H7 (cell line): ENCODE data around the gene ATP11A. TPM values are rescaled to one million over a fixed set of nuclear protein-coding genes. Genes with fewer than 3 reads are reported as not detected.

Experiments used
- DNase-seq: peaks from one replicate; pipeline ENCODE4 v3.0.0; 2012
- H3K27me3 ChIP-seq: 2 replicates; pipeline ENCODE4 v1.6.0; 2011; ENCODE audit warnings: mild to moderate bottlenecking, low read length; ENCODE audit not compliant: control insufficient read depth, insufficient read depth
- H3K36me3 ChIP-seq: replicated peaks from 2 replicates; pipeline ENCODE4 v1.5.1; 2011; ENCODE audit warnings: low read length; ENCODE audit not compliant: control insufficient read depth, insufficient read depth
- H3K4me3 ChIP-seq: 2 replicates; pipeline ENCODE4 v1.5.1; 2011; ENCODE audit warnings: low read depth, mild to moderate bottlenecking, control low read depth, low read length, moderate library complexity; ENCODE audit not compliant: insufficient read depth
- total RNA-seq: library from RNA; depleted of rRNA; stranded (reverse); fragments of >200 nt; shearing (Covaris generic); gene quantifications from 2 replicates; pipeline ENCODE4 v1.2.3, GENCODE V29; 2014

Gene ATP11A
- total RNA-seq, 1 experiment from 2014 or later, result 9.9 TPM

DNA sequence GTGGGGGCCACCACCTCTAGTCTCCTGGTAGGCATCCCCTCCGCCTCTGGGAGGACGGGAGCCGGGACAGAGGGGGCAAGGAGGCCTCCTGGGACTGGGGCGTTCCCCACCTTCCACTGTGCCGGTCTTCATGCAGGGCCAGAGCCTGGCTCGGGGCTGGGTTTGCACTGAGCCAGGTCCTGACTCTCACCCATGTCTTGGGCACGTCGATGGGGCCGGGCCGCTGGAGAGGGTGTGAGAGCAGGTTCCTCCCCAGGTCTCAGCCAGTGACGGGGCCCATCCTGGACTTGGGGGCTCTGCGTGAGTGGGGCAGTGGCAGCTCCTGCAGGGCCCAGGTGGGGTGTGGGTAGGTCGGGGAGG is 26.6 kb downstream of the ATP11A start:
- peak; percentile 51 for DNase-seq
- no peaks in the 10 kb centered on the region for H3K36me3 ChIP-seq
- no peak overlapping the region for H3K4me3 ChIP-seq
- no peaks in the 10 kb centered on the region for H3K27me3 ChIP-seq

DNA sequence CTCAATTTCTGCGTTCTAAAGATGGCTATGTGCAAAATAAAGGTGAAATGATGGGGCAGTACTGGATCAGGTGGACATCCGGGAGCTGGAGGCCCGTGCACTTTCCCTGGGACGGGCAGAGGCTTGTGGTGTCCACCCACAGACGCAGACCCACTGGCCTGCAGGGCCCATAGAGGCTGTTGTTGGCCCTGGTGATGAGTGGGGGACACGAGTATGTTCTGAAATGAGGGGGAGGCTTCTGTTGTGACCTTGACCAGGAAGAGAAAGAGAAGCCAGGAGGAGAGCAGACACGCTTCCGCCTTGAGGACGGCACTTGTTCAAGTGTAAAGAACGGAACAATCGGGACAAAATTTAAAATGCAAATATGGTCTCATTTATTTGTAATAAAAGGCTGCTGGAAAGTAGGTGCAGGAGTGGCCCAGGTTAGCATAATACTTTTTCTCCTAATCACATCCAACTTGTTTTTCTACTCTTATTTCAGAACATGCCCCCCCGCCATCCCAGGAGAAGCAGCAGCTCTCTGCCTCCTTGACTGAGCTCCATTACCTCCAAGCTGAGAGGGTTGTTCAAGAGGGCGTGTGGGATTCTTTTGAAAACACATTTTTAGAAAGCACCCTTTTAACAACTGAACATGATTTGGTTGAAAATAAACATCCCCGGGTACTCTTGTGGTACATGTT is 27.1 kb downstream of the ATP11A start:
- Histone ChIP-seq H3K4me3 (no peak overlapping the region), H3K27me3 (no peaks in the 10 kb centered on the region), H3K36me3 (no peaks in the 10 kb centered on the region)
- no peak for DNase-seq

DNA sequence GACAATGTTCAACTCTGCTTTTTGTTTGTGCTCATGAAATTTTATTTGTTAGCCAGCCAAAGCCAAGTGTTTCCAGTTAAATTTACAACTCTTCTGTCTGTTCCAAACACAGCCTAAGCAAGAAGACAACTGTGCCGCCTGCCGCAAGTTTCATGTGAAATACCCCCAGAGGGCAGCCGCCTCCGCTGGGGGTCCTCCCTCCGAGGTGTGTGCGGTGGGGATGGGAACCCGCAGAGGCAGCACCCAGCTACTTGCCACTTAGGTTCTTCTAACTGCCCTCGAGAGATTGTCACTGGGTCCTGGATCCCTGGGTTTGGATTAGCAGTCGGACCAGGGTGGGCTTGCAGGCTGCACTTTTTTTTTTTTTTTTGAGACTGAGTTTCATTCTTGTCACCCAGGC is 28.5 kb downstream of the ATP11A start:
- Histone ChIP-seq H3K27me3 (no peaks in the 10 kb centered on the region), H3K36me3 (no peaks in the 10 kb centered on the region), H3K4me3 (no peak overlapping the region)
- peak; percentile 50 for DNase-seq

DNA sequence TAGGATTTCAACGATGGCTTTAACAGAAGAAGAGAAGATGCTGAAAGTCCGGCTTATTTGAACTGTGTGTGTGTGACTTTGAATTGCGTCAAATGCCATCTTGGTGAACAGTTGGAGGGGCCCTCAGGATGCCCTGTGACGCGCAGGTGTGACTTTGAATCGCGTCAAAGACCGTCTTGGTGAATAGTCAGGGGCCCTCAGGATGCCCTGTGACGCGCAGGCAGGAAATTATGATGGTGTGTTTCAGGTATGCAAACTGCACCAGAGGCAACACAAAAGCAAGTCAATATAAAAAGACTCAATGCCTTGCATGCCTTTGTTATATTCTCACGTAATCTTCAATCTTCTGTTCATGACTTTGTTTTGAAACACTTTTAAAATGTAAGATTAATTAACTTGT is 29.2 kb downstream of the ATP11A start:
- Histone ChIP-seq H3K36me3 (no peaks in the 10 kb centered on the region), H3K4me3 (no peak overlapping the region), H3K27me3 (no peaks in the 10 kb centered on the region)

DNA sequence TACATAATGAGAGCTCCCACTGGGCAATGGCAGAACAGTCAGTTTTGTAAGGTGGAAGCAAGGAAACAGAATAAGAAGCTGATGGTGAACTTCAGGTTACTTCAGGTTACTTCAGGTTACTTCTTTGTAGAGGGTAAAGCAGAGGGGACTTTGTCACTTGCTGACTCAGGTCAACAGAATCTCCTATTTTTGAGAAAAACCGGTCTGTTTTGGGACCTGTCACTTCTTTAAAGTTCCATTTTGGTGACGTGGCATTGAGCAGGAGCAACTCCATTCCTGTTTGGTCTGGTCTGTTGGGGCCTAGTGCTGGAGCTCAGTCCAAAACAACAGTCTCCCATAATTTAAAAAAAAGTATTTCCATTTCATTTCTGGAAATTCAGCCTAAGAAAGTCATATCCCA is 29.7 kb downstream of the ATP11A start:
- no peak for DNase-seq
- H3K36me3 ChIP-seq, result no peaks in the 10 kb centered on the region
- no peaks in the 10 kb centered on the region for H3K27me3 ChIP-seq
- no peak overlapping the region for H3K4me3 ChIP-seq

More for the DNA sequence above, 29.2 kb downstream of the ATP11A start:
- no peak for DNase-seq

DNA sequence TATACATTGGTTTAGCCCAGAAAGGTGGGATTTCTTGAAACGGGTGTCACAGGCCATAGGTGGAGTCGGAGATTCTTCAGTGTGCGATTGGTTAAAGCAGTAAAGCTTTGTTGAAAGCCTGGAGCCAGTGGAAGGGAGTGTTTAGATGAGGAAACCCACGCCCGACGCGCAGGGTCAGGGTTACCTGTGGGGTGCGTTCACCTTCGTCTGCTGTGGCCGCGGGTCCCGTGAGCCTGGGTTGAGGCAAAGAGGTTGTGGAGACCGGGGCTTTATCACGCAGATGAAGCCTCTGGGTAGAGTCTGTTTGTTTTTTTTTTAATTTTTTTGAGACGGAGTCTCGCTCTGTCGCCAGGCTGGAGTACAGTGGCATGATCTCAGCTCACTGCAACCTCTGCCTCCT is 30.4 kb downstream of the ATP11A start:
- H3K36me3 ChIP-seq, result no peaks in the 10 kb centered on the region; the same call in 1 of the 2 replicates
- no peaks in the 10 kb centered on the region for H3K27me3 ChIP-seq
- DNase-seq, result peak; percentile 33
- H3K4me3 ChIP-seq, result no peak overlapping the region

DNA sequence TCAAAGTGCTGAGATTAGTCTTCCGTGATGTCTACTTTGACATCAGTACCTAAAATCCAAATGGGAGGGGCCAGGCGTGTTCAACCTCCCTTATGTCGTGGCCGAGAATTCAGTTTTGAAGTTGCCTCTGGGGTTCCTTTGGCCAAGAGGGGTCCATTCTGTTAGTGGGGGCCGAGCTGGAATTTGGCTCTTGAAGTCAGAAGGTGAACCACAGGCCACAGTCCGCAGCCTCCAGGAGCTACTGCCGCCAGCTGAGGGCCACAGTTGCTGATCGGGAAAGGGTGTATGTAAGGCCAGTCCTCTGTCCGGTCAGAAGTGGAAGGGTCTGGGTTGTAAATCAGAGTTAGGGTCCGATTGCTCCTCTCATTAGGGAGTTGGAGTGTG is 31.0 kb downstream of the ATP11A start:
- Histone ChIP-seq H3K4me3 (no peak overlapping the region), H3K36me3 (no peaks in the 10 kb centered on the region; the same call in 1 of the 2 replicates), H3K27me3 (no peaks in the 10 kb centered on the region)
- DNase-seq, result no peak

DNA sequence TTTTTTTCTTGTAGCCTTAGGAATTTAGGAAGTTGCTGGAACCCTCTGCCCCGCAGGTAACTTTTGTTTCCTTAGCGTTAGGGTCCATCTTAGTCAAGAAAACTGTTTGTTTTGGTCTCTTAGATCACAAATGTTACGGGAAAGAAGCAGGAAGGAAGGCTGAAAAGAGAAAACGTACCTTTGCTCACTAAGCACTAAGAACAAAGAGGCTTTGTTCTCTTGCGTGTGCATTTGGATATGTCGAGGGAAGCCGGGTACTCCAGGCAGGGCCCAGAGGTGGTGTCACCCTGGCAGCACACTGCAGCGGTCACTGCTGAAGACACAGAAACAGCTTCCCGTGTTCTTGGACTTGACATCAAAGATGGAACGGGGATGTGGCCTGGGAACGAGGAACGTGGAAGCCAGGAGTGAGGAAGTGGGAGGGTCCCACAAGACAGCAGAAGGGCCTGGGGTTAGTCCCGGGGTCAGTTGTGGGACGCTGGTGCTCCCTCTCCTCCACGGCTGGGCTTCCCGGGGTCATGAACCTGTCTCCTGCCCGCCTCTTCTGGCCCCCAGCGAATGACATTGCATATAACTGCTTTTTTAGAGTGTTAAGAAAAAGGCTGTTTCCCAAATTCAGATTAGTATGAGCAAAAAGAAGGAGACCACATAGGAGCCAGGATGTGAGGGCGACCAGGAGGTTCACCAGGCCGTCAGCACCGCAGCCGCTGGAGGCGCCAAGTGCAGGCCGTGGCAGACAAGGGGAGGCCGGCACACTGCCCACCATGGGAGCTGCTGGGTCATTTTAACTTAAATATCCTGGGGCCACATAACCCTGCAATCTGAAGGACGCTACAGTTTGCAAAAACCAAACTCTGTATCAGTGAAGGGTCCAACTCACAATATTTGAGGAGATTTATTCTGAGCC is 31.6 kb downstream of the ATP11A start:
- H3K36me3 ChIP-seq, result no peaks in the 10 kb centered on the region; the same call in 1 of the 2 replicates

DNA sequence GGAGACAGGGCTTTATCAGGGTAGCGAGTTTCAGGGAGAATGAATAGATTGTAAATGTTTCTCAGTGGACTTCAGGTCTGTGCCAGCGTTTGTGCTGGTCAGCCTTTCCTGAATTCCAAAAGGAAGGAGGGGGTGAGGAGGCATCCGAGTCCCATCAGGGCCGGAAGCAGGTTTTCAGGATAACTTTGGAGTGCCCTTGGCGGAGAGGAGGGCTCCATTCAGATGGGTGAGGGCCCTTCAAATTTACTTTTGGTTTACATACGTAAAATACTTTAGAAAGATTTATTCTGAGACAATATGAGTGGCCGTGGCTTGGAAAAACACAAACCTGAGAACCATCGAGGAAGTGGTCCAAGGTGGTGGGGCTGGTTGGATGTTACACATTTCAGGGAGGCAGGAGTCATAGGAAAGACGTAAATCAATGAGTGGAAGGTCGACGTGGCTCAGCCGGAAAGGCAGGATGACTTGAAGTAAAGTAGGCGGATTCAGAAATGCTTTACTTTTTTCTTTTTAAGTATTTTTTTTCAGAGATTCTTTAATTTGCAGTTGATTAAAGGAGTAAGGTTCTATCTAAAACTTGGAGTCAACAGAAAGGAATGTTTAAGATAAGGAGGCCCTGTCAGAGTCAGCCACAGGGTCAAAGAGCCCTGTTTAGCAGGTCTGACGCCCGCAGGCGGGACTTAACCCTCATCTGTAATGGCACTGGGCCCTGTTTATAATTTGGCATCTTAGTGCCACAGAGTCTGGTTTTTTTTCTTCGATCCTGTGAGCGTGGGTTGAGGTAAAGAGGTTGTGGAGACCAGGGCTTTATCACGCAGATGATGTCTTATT is 32.8 kb downstream of the ATP11A start:
- peak; percentile 74 for DNase-seq
- H3K36me3 ChIP-seq, result no peaks in the 10 kb centered on the region; the same call in 1 of the 2 replicates
- no peaks in the 10 kb centered on the region for H3K27me3 ChIP-seq
- H3K4me3 ChIP-seq, result no peak overlapping the region

More for the DNA sequence above, 31.6 kb downstream of the ATP11A start:
- Histone ChIP-seq H3K27me3 (no peaks in the 10 kb centered on the region), H3K4me3 (no peak overlapping the region)
- DNase-seq, result peak; percentile 55

DNA sequence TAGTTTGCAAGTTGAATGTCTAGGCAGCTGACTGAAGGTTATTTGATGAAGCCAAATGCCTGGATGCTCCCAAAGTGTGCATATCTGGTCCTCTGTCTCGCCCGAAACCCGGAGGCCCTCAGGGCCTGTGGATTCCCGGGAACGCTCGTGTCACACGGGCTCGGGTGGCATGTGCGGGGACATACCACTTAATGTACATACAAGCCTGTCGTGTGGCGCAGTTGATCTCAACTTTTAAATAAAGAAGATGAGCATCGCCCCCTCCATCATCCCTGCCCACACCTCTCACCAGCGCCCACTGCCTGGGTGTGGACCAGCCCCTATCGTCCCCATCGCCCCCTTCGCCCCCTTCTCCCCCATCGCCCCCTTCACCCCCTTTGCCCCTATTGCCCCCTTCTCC is 33.9 kb downstream of the ATP11A start:
- peak; percentile 28 for DNase-seq
- no peaks in the 10 kb centered on the region; the same call in 1 of the 2 replicates for H3K36me3 ChIP-seq
- no peak overlapping the region for H3K4me3 ChIP-seq
- H3K27me3 ChIP-seq, result no peaks in the 10 kb centered on the region

DNA sequence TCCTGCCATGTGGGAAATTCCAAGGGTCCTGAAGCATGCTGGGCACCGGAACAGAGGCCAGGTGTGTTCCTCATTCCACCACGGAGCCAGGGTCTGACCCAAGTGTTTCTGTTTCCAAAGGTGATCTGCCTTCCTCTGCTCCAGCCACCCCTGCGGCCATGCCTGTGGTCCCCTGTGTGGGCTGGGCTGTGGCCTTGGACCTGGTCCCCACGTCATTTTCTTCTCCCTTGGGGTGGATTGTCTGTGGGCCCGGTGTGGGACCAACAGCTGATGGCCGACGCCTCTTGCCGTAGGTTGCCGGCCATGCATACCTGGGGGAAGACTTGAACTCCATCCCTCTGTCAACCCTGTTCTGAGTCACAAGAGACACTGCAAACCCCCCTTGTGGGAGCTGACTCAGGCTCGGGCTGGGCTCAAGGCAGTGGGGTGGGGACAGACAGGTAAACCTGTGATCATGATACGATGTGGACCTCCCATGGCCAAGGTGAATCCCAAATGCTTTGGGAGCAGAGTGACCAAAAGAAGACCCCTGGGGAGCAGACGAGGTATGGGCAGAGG is 35.0 kb downstream of the ATP11A start:
- Histone ChIP-seq H3K36me3 (no peaks in the 10 kb centered on the region; the same call in 1 of the 2 replicates), H3K27me3 (no peaks in the 10 kb centered on the region), H3K4me3 (no peak overlapping the region)
- peak; percentile 54 for DNase-seq

DNA sequence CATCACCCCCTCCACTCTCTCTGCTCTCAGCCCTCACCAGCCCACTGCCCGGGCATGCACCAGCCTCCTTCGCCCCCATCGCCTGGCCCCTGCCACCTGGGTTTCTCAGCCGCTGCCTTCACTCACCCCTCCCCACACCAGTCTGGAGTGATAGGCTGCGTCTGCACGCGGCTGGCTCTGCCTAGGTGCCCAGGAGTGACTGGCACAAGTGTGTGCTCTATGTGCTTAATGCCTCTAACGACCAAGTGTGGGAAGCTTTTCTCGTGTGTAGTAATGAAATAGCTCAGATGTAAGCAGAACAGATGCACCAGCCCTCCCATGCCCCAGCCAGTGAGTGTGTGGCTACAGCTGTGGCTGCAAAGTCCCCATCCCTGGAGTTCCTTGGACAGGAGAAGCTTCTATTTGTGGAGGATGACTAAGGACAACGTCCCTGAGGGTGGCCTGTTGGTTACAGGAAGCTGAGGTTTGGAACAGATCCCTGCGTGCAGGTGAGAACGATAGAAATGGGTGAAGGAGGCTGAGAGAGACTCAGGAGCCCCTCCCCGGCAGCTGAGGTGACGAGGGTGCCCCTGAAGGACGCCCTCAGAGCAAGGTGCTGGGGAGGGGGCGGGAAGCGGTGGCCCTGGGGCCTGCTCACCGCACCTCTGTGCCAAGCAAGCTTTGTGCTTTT is 35.6 kb downstream of the ATP11A start:
- peak; percentile 64 for DNase-seq
- Histone ChIP-seq H3K4me3 (no peak overlapping the region), H3K36me3 (no peaks in the 10 kb centered on the region; the same call in 1 of the 2 replicates), H3K27me3 (no peaks in the 10 kb centered on the region)

DNA sequence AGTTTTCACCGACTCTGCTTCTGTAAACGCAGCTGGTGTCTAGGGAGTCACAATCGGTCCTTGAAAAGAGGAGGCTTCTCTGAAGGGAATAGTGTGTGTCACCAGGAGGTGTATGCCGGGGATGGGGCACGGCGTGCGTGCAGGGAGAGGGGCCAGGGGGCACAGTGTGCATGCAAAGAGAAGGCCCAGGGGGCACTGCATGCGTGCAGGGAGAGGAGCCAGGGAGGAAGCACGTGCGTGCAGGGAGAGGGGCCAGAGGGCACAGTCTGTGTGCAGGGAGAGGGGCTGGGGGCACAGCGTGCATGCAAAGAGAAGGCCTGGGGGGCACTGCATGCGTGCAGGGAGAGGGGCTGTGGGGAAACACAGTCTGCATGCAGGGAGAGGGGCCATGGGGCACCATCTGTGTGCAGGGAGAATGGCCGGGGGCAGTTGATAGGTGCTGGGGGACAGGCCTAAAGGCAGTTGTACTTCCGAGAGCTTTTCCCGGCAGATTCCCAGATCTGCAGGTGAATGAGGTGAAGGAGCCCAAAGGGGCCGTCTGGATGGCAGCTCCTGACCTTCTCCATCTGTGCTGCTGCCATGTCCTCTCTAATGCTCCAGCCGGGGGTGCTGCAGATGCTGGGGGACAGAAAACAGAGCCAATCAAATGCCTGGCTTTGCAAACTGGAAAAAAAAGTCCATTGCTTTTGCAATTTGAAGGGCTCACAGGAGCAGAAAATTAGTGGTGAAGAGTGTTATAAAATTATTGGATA is 36.4 kb downstream of the ATP11A start:
- no peak overlapping the region for H3K4me3 ChIP-seq
- H3K36me3 ChIP-seq, result no peaks in the 10 kb centered on the region; the same call in 1 of the 2 replicates
- no peaks in the 10 kb centered on the region for H3K27me3 ChIP-seq
- DNase-seq, result peak; percentile 74
